Stimulated activated CD8-positive, alpha-beta memory T cell treated with anti-CD3 and anti-CD28 coated beads, Interleukin-15, amount 100 ng/mL, for 48 hours (primary cell): ENCODE data around the gene ADGRG3.
A peak's percentile ranks its signal among the peaks of the same experiment; 100 is the strongest.

Experiments
- DNase-seq, 2 donors: peaks; one replicate each; pipeline ENCODE4 v3.0.0-alpha.2; 2020; ENCODE audit warnings: low read depth in 2 of 2

Gene ADGRG3

GRCh38 chr16:57646388-57647039 is 21.6 kb upstream of the ADGRG3 start:
- DNase-seq: no peak

- no peak for DNase-seq
Measured at GRCh38 chr16:57647136-57647875, 20.8 kb upstream of the ADGRG3 start.

GRCh38 chr16:57648125-57648524 is 20.0 kb upstream of the ADGRG3 start:
- no peak for DNase-seq

- DNase-seq: peak; percentile 70 to 74
Measured at GRCh38 chr16:57648581-57649442, 19.3 kb upstream of the ADGRG3 start.

GRCh38 chr16:57649443-57649751 is 18.7 kb upstream of the ADGRG3 start:
- DNase-seq: no peak

GRCh38 chr16:57649846-57650245 is 18.3 kb upstream of the ADGRG3 start:
- DNase-seq: no peak

GRCh38 chr16:57651344-57652333 is 16.5 kb upstream of the ADGRG3 start:
- DNase-seq: no peak

- DNase-seq: no peak
Measured at GRCh38 chr16:57652695-57653471, 15.2 kb upstream of the ADGRG3 start.

- no peak for DNase-seq
Measured at GRCh38 chr16:57653936-57654335, 14.2 kb upstream of the ADGRG3 start.

GRCh38 chr16:57656342-57656955 is 11.7 kb upstream of the ADGRG3 start:
- DNase-seq: no peak

- DNase-seq: no peak
Measured at GRCh38 chr16:57657228-57657627, 10.9 kb upstream of the ADGRG3 start.

- no peak for DNase-seq
Measured at GRCh38 chr16:57658130-57658877, 9.8 kb upstream of the ADGRG3 start.

GRCh38 chr16:57658878-57659674 is 9.0 kb upstream of the ADGRG3 start:
- no peak for DNase-seq

GRCh38 chr16:57660715-57661463 is 7.2 kb upstream of the ADGRG3 start:
- no peak for DNase-seq

- no peak for DNase-seq
Measured at GRCh38 chr16:57661510-57661909, 6.6 kb upstream of the ADGRG3 start.

GRCh38 chr16:57661936-57662906 is 5.9 kb upstream of the ADGRG3 start:
- no peak for DNase-seq

- DNase-seq: no peak
Measured at GRCh38 chr16:57663436-57663835, 4.7 kb upstream of the ADGRG3 start.
